Heart right ventricle (tissue), 16 donors: ENCODE results near the gene TMEM240. TPM values are rescaled to one million over a fixed set of nuclear protein-coding genes. Genes with fewer than 3 reads are reported as not detected.

Source experiments
- ATAC-seq, 8 donors: fragments of 200-7000 bp; cut with Tn5 transposase; one replicate each; pipeline ENCODE4 v1.9.1; 2020; ENCODE audit warnings: mild to moderate bottlenecking in 8 of 8, moderate library complexity in 8 of 8, moderate number of reproducible peaks in 1 of 8
- DNase-seq, 2 donors: peaks; one replicate each; pipeline ENCODE4 v3.0.0-alpha.2; 2020
- H3K27ac ChIP-seq, 10 donors: fragments of 200-600 bp; sonication (generic) in 2 of 10; one replicate each; pipeline versions ENCODE4 v1.5.0 to v1.8.0; 2020 to 2022; ENCODE audit warnings: mild to moderate bottlenecking in 3 of 10
- H3K27me3 ChIP-seq, 7 donors: fragments of 200-600 bp; one replicate each; pipeline ENCODE4 v1.8.0; 2021 to 2022; ENCODE audit warnings: mild to moderate bottlenecking in 2 of 7
- H3K36me3 ChIP-seq, 9 donors: fragments of 200-600 bp; sonication (generic) in 1 of 9; one replicate each; pipeline versions ENCODE4 v1.5.0 to v1.8.0; 2020 to 2022; ENCODE audit warnings: mild to moderate bottlenecking in 2 of 9
- H3K4me1 ChIP-seq, 9 donors: fragments of 200-600 bp; sonication (generic) in 1 of 9; one replicate each; pipeline versions ENCODE4 v1.5.0 to v1.8.0; 2020 to 2022; ENCODE audit warnings: mild to moderate bottlenecking in 4 of 9
- H3K4me3 ChIP-seq, 10 donors: fragments of 200-600 bp; sonication (generic) in 2 of 10; one replicate each; pipeline versions ENCODE4 v1.5.0 to v1.8.0; 2020 to 2022; ENCODE audit warnings: mild to moderate bottlenecking in 7 of 10, moderate library complexity in 2 of 10
- H3K9me3 ChIP-seq, 11 donors: fragments of 200-600 bp in 10 of 11; sonication (generic) in 2 of 11; one replicate each; pipeline versions ENCODE4 v1.5.0 to v1.8.0; 2013 to 2022; ENCODE audit warnings: mild to moderate bottlenecking in 2 of 11, control low read depth in 1 of 11, moderate library complexity in 1 of 11
- WGBS, 2 donors: extraction: QIAGEN DNeasy Blood & Tissue Kit; methylation state at CpG; one replicate each; pipeline ENCODE4 v1.1.7; 2013; ENCODE audit warnings: inconsistent platforms in 1 of 2; 5-methylcytosine and 5-hydroxymethylcytosine counted together
- intact Hi-C, 10 donors: fragments of 100-400 bp; cut with DNase I; formaldehyde crosslinking; loops; one replicate each; pipeline versions ENCODE4 v1.11.1 to v1.14.2; 2022
- polyA plus RNA-seq, 2 donors: library from polyadenylated mRNA; stranded (reverse); fragments of 200-250 nt; gene quantifications; one replicate each; pipeline ENCODE4 v1.2.3, GENCODE V29; 2013
- total RNA-seq, 10 donors: library from RNA; stranded (reverse); fragmentation: NEBNext Ultra II Directional in 3 of 10; extraction: Animal tissue kit (Norgen Biotek cat#: 25700) in 3 of 10; gene quantifications; one replicate each; pipeline versions ENCODE4 v1.2.1 to v1.2.4, GENCODE V29; 2021 to 2023
- TF ChIP-seq, protein P1 (sequence below), 9 donors: fragments of 200-600 bp; sonication (generic) in 2 of 9; IDR thresholded peaks; one replicate each; pipeline versions ENCODE4 v1.5.0 to v1.8.0; 2021 to 2022; ENCODE audit warnings: antibody characterized with exemption in 9 of 9, mild to moderate bottlenecking in 5 of 9, moderate library complexity in 1 of 9
- donor health status: Arrhythmogenic right ventricular cardiomyopathy.
- donor health status: ischemic (EF 13 %, LVEDD 7.1; RV severe dilation, severe dysfunction).
- donor health status: healthy with polysubstance abuse.
- donor health status: DM: no; HTN: yes; CAD: no.
- donor health status: DM: no; HTN: no; CAD: no.
- donor health status: ischemic (EF 25% LVEDD 6.9; RV normal size, moderate dysfunction).
- donor health status: ischemic (EF 25% LVEDD 5.7; RV mildly dilated, moderate dysfunction).
- donor health status: healthy.
- donor health status: DM: yes; HTN: yes; CAD: no.
- donor health status: Ischemic cardiomyopathy.
- donor health status: ischemic (EF 35%, LVEDD 5.7; RV mildly dilated, moderate dysfunction).
- donor health status: nonischemic (EF 11% LVEDD 7.7; RV severe dilation, severe dysfunction).
- donor health status: DM: yes; HTN: yes; CAD: no.
- donor health status: PGD.
- donor health status: ischemic (EF 29% LVEDD 5.4; RV normal size, mild dysfunction).
- donor health status: nonischemic (EF 23%, LVEDD 6.1; RV moderate dilation, normal function).

Gene TMEM240
- total and polyA plus RNA-seq, 12 donors = 3.2 to 12.1 (median 3.7) TPM

DNA sequence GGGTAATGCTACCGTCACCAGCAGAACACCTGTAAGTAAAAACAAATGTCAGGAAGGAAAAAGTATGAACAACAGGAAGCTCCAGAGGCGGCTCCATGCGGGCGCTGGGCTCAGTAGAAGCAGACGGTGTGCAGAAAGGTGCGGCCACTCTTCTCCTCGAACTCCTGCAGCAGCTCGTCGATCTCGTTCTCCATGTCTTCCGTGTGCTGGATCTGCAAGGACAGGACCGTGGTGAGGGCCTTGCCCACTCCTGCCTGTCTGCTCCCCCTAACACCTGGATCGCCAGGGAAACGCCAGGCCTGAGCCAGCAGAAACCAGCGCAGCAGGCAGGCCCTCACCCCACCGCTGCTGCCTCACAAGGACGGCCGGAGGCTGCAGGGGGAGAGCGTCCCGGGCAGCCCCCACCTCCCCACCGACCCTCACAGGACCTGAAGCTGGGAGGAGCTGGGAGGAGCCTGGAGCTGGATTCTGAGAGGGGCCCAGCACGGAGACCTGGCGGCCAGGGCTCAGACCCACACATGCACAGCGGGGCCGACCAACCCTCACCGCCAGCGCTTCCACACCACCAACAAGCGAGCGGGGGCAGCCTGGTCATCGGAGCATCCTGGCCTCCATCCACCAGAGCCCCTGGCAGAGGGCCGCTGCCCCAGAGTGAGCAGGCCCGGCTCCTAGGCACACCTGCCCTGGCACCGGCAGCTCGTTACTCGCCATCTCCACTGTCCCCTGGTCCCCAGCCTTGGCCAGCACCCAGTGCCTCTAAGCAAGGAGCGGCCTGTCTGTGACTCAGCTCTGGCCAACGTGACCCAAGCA is 1.7 kb upstream of the TMEM240 start:
- H3K36me3 ChIP-seq = peaks cover 0 to 49% (median 4%) of the 10 kb centered on the region in 9 donors
- H3K4me1 ChIP-seq = peaks cover 3 to 48% (median 27%) of the 10 kb centered on the region in 9 donors
- WGBS, 2 donors = 84 to 89% methylated on average over 37 of the region's 37 CpGs
- no peak overlapping the region for H3K4me3 ChIP-seq
- peaks cover 0 to 15% (median 0%) of the 10 kb centered on the region in 7 donors for H3K27me3 ChIP-seq
- peak overlapping the region in 3 of 10 donors; percentile 72 to 74 (median 72) for H3K27ac ChIP-seq
- TF ChIP-seq, protein P1, sequence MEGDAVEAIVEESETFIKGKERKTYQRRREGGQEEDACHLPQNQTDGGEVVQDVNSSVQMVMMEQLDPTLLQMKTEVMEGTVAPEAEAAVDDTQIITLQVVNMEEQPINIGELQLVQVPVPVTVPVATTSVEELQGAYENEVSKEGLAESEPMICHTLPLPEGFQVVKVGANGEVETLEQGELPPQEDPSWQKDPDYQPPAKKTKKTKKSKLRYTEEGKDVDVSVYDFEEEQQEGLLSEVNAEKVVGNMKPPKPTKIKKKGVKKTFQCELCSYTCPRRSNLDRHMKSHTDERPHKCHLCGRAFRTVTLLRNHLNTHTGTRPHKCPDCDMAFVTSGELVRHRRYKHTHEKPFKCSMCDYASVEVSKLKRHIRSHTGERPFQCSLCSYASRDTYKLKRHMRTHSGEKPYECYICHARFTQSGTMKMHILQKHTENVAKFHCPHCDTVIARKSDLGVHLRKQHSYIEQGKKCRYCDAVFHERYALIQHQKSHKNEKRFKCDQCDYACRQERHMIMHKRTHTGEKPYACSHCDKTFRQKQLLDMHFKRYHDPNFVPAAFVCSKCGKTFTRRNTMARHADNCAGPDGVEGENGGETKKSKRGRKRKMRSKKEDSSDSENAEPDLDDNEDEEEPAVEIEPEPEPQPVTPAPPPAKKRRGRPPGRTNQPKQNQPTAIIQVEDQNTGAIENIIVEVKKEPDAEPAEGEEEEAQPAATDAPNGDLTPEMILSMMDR (IDR thresholded peaks at IDR 0.05) = no peak
- ATAC-seq (no peak), DNase-seq (no peak)
- intact Hi-C loops = no loop called here
- H3K9me3 ChIP-seq = no peaks in the 10 kb centered on the region

DNA sequence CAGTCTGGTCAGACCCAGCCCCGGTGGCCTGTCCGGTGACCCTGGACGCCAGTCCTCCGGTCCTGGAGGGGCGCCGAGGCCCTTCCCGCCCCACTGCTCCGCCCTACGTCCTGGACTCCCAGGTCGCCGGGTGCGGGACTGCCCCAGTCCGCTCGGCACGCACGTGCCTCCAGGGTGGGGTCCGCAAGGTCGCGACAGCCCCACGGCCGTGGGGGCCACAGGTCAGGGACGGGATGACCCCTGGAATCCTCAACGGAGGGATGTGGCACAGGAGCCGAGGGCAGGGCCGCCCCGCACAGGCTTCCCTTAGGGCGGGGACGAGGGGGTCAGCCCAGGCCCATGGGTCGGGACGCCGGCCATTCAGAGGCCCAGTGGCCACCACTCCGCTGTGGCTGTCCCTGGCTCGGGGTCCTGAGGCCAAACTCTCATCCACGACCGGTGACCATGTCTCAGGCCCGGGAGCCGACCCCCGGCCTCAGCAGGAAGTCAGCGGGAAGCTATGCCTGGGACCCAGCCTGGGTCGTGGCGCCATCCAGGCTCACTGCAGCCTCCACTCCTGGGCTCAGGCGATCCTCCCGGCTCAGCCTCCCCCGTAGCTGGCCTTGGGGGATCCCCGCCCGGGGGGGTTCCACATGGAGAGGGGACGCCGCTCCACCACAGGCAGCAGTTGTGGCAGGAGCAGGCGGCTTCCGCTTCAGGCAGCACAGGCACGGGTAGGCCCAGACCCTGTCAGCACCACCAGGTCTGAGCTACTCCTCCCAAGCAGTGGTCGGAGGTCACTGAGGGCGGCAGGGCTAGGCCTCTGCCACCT is 599 bp upstream of the TMEM240 start:
- H3K27me3 ChIP-seq = peaks cover 0 to 15% (median 0%) of the 10 kb centered on the region in 7 donors
- peak overlapping the region in 9 of 10 donors; percentile 69 to 87 (median 79) for H3K27ac ChIP-seq
- ATAC-seq (peak in 5 of 8 donors; percentile 0 to 35 (median 7)), DNase-seq (no peak)
- H3K4me3 ChIP-seq = peak overlapping the region; percentile 8 to 70 (median 58)
- H3K9me3 ChIP-seq = no peaks in the 10 kb centered on the region
- intact Hi-C loops = no loop called here
- WGBS, 2 donors = 48 to 49% methylated on average over 48 to 53 of the region's 53 CpGs
- H3K36me3 ChIP-seq = peaks cover 0 to 42% (median 4%) of the 10 kb centered on the region in 9 donors
- H3K4me1 ChIP-seq = peaks cover 3 to 48% (median 27%) of the 10 kb centered on the region in 9 donors
- TF ChIP-seq, protein P1 (IDR thresholded peaks at IDR 0.05) = no peak

DNA sequence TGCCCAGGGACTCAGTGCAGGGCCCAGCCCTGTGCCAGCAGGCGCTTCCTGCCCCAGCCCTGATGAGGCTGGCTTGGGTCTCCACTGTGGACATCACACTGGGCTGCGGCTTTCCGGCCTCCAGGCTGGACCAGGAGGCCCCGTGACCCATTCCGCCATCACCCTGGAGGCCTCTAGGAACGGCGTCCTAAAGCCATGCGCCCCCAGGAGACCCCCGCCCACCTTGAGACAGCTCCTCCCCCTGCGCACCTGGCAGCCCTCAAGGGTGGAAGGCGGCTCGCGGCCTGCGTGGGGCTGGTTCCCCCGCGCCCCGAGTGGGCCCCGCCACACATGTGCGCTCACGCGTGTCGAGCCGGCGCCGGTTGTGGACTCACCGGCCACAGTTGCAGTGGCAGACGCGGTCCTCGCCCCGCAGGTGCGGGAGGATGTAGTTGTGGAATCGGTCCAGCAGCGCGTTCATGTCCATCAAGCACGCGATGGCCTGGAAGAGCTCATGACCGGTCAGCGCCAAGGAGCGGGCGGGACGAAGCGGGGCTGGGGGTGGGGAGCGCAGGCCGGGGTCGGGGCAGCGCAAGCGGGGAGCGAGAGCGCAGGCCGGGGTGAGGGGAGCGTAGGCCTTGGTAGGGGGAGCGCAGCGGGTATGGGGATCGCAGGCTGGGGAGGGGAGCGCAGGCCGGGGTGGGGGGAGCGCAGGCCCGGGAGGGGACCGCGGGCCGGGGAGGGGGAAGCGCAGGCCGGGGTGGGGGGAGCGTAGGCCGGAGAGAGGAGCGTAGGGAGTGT is 924 bp downstream of the TMEM240 start:
- peak overlapping the region; percentile 8 to 70 (median 58) for H3K4me3 ChIP-seq
- peak overlapping the region in 8 of 10 donors; percentile 35 to 87 (median 77) for H3K27ac ChIP-seq
- DNase-seq (peak in 1 of 2 donors; percentile 54), ATAC-seq (peak in 1 of 8 donors; percentile 6)
- no peaks in the 10 kb centered on the region for H3K9me3 ChIP-seq
- peaks cover 3 to 45% (median 25%) of the 10 kb centered on the region in 9 donors for H3K4me1 ChIP-seq
- peaks cover 0 to 34% (median 4%) of the 10 kb centered on the region in 9 donors for H3K36me3 ChIP-seq
- WGBS, 2 donors = 16% methylated on average over 55 to 64 of the region's 66 CpGs
- TF ChIP-seq, protein P1 (IDR thresholded peaks at IDR 0.05) = no peak
- peaks cover 0 to 15% (median 0%) of the 10 kb centered on the region in 7 donors for H3K27me3 ChIP-seq
- intact Hi-C loops = no loop called here
